IPS-20b (cell line): ENCODE results near the gene EPB41L2.

Experiments used
- H3K27ac ChIP-seq: one replicate; pipeline ENCODE4 v1.5.1; 2013; ENCODE audit warnings: low read length
- H3K27me3 ChIP-seq: 2 replicates; pipeline ENCODE4 v1.6.1; 2013; ENCODE audit warnings: mild to moderate bottlenecking, low read length, inconsistent platforms; ENCODE audit not compliant: insufficient read depth
- H3K36me3 ChIP-seq: 2 replicates; pipeline ENCODE4 v1.6.1; 2013; ENCODE audit warnings: low read depth, mild to moderate bottlenecking, inconsistent platforms, low read length, moderate library complexity; ENCODE audit not compliant: insufficient read depth
- H3K4me1 ChIP-seq: 2 replicates; pipeline ENCODE4 v1.6.1; 2013; ENCODE audit warnings: mild to moderate bottlenecking, control low read depth, inconsistent platforms, low read length, moderate library complexity; ENCODE audit not compliant: insufficient read depth
- H3K4me3 ChIP-seq: 2 replicates; pipeline ENCODE4 v1.5.1; 2013; ENCODE audit warnings: mild to moderate bottlenecking, low read length, inconsistent platforms
- H3K9ac ChIP-seq: 2 replicates; pipeline ENCODE4 v1.6.1; 2013; ENCODE audit warnings: low read depth, mild to moderate bottlenecking, inconsistent platforms, low read length, moderate library complexity
- H3K9me3 ChIP-seq: 2 replicates; pipeline ENCODE4 v1.6.1; 2013; ENCODE audit warnings: mild to moderate bottlenecking, low read depth, low read length, inconsistent platforms; ENCODE audit not compliant: insufficient read depth

The EPB41L2 gene

DNA sequence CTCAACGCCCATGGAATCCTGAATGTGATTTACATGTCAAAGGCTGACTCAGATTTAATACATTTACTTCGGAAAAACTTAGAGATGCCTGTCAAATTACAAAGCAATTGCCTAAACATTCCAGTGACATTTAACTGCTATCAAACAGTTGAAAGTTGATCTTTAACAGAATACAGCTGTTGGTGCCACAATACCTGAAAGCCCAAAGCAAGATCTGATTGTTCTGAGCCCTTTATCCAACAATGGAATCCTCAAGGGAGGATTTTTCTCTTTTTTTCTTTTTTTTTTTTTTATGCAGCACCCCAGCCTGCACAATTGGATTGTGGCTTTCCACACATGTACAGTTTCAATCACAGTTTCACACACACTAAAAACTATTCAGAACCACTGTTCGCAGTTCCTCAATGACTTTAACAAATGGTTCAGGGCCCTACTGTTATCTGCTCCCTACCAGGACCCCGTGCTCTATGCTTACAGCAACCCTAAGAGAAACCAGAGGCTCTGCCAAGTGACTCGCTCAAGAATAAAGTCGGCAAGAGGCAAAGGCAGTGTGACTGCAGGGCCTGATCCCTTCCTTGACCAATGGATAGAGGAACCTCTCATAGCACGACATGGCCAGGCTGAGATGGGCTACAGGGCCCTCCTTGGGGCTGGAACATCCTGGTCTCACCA, 33.3 kb downstream of the EPB41L2 start:
- Histone ChIP-seq H3K9me3 (no peaks in the 10 kb centered on the region), H3K27ac (peak overlapping the region; percentile 18), H3K4me3 (no peak overlapping the region), H3K36me3 (no peaks in the 10 kb centered on the region), H3K27me3 (no peaks in the 10 kb centered on the region), H3K9ac (no peak overlapping the region), H3K4me1 (0 out of 2 replicates have a peak, but pooled peaks cover 10% of the 10 kb centered on the region)

DNA sequence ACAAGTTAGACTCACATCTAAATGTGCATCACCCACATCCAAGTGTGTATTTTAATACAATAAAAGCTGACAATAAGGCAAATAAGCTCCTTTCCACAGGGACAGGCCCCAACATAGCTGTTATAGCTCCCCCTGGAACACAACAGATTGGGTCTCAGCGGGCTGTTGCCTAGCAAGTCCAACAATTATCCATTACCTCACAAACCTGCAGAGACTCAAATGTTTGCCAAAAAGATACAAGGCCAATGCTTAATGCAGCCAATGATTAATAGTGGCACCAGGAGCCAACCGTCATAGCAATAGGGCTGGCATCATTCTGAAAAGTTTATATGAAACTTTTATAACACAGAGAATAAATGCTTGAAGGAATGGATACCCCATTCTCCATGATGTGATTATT, 35.7 kb downstream of the EPB41L2 start:
- H3K27ac ChIP-seq: no peak overlapping the region
- H3K4me3 ChIP-seq: no peak overlapping the region
- H3K36me3 ChIP-seq: no peaks in the 10 kb centered on the region

DNA sequence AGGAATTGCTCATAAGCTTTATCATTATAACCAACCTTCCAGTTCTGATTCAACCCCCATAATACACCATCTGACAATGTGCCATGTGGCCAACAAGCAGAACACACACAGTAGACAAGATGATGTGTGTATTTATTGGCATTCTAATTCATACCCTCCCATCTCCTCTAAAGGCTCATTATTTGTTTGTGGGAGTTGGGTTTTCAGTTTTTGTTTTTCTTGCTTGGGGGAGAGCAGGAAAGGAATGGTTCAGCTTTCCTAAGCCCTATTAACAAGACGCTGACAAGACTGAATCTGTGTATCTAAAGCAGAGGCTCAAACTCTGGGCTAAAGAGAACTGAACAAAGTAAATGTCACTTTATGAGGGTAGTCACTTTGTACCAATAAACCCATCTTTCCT, 36.8 kb downstream of the EPB41L2 start:
- Histone ChIP-seq H3K27ac (no peak overlapping the region), H3K4me3 (no peak overlapping the region), H3K9me3 (peaks cover 5% of the 10 kb centered on the region), H3K4me1 (0 out of 2 replicates have a peak, but pooled peaks cover 10% of the 10 kb centered on the region), H3K9ac (no peak overlapping the region), H3K36me3 (no peaks in the 10 kb centered on the region), H3K27me3 (no peaks in the 10 kb centered on the region)

More for the DNA sequence above, 35.7 kb downstream of the EPB41L2 start:
- H3K9ac ChIP-seq: no peak overlapping the region
- 0 out of 2 replicates have a peak, but pooled peaks cover 10% of the 10 kb centered on the region for H3K4me1 ChIP-seq
- H3K27me3 ChIP-seq: no peaks in the 10 kb centered on the region
- peaks cover under 1% of the 10 kb centered on the region for H3K9me3 ChIP-seq

DNA sequence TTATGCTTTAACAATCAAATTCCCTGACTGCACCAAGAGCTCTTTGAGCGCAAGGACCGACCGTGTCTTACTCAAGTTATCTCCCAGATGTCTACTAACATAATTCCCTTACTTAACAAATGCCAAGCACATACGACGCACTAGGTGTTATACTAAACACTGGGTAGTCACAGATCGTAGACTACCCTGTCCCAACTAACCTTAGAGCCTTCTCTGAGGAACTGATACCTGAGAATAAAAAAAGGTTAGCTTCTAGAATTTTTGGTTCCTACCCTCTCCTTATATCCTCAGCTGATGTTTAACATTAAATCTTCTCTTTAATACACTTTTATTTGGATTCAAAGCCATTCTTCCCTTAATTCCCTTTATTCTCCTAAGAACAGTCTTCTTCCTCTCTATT, 38.5 kb downstream of the EPB41L2 start:
- H3K9ac ChIP-seq: no peak overlapping the region
- H3K4me1 ChIP-seq: 0 out of 2 replicates have a peak, but pooled peaks cover 2% of the 10 kb centered on the region
- H3K27me3 ChIP-seq: no peaks in the 10 kb centered on the region
- peaks cover 5% of the 10 kb centered on the region for H3K9me3 ChIP-seq
- no peaks in the 10 kb centered on the region for H3K36me3 ChIP-seq
- H3K27ac ChIP-seq: no peak overlapping the region
- H3K4me3 ChIP-seq: no peak overlapping the region

DNA sequence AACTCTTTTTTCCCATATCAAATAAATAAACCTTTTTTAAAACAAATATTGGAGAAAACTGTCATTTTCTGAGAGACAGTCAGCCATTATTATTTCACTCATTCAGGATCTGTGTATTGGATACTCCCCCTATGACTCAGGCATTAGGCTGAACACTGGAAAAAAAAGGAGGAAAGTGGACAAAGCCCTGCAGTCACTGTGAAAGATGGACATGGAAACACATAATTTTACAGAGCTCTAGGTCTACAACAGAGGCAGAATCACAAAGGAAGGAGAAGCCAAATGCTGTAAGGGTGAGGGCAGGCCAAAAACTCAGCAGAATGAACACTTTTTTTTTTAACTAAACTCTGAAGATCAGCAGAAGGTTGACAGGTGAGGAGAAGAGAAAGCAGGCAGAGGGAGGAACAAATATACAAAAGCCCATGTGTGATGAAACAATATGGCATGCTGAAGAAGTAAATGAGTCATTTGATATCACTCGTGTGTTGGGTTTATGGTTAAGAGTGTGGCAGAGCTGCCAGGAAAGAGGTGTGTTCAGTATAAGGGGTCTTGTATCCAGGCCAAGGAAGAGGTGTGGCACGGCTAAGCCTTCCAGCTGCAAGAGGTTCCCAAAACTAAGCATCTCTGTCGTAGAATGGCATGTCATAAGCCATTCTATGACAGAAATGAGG, 39.1 kb downstream of the EPB41L2 start:
- Histone ChIP-seq H3K9ac (no peak overlapping the region), H3K9me3 (peaks cover 5% of the 10 kb centered on the region), H3K4me1 (no peaks in the 10 kb centered on the region), H3K27ac (no peak overlapping the region), H3K27me3 (no peaks in the 10 kb centered on the region), H3K36me3 (no peaks in the 10 kb centered on the region), H3K4me3 (no peak overlapping the region)

DNA sequence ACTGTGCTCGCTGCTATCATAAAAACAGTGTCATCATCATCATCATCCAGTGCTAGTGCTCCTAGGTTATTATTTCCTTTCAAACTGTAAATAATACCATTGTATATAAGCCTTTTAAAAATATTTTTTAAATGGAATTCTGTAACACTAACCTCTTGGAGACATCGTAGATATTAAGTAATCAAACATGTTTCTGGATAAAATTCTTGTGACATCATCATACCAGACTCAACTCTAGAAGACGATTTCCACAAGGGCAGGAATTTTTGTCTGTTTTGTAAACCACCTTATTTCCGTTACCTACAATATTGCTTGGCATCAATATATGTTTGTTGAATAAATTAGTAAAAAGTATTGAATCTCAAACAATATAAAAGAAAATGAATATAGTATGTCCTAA, 40.4 kb downstream of the EPB41L2 start:
- H3K4me1 ChIP-seq: no peaks in the 10 kb centered on the region
- H3K4me3 ChIP-seq: no peak overlapping the region
- no peak overlapping the region for H3K27ac ChIP-seq
- no peaks in the 10 kb centered on the region for H3K27me3 ChIP-seq
- peaks cover 5% of the 10 kb centered on the region for H3K9me3 ChIP-seq
- H3K36me3 ChIP-seq: no peaks in the 10 kb centered on the region
- no peak overlapping the region for H3K9ac ChIP-seq

DNA sequence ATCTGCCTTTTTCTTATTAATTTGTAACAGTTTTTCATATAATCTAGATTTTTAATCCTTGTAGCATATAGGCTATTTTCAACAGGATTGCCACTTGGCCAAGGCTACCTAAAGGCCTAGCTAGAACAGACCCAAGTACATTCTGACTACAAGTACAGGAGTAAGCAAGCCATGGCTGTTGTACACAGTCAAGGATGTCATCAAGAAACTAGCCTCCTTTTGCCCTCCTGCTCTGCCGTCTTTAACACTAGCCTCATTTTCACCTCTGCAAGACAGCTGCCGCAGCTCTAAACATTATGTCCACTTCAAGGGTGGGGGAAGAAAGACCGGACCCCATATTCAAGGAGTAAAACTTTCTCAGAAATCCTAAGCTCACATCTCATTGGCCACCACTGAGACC, 45.1 kb downstream of the EPB41L2 start:
- Histone ChIP-seq H3K9ac (no peak overlapping the region), H3K9me3 (peaks cover 5% of the 10 kb centered on the region), H3K27ac (no peak overlapping the region), H3K4me1 (peaks cover 12% of the 10 kb centered on the region; the same call in 1 of the 2 replicates), H3K27me3 (no peaks in the 10 kb centered on the region), H3K4me3 (no peak overlapping the region), H3K36me3 (no peaks in the 10 kb centered on the region)

DNA sequence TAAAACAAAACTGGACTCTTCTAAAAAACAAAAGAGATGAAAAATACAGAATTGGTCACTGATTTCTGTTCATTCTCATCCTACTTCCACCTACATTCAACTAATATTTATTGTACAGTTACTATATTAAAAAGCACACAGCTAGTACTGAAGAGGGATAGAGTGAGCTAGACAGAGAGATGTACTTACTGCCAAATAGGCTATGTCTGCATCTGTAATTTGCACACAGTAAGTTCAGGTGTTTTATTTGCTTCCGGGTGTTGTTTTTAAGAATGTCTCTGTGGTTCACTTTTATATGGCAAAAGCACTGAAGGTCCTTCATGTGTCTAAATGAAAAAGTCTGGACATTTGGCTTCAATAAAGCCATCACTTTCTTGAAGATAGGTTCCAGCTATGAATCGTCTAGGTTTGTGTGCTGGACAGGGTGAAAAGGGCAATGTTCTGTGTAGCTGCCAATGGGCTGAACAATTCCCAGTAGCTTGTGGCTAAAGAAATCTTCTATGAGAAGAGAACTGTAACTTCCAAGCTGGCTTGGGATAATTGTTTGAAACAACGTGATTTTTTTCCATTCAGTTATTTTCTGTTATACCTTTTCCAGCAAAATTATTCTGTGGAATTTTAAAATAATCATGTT, 47.3 kb downstream of the EPB41L2 start:
- H3K27me3 ChIP-seq: no peaks in the 10 kb centered on the region
- H3K4me3 ChIP-seq: no peak overlapping the region
- no peak overlapping the region for H3K9ac ChIP-seq
- no peaks in the 10 kb centered on the region for H3K9me3 ChIP-seq
- no peak overlapping the region for H3K27ac ChIP-seq
- H3K36me3 ChIP-seq: no peaks in the 10 kb centered on the region
- peaks cover 12% of the 10 kb centered on the region; the same call in 1 of the 2 replicates for H3K4me1 ChIP-seq

DNA sequence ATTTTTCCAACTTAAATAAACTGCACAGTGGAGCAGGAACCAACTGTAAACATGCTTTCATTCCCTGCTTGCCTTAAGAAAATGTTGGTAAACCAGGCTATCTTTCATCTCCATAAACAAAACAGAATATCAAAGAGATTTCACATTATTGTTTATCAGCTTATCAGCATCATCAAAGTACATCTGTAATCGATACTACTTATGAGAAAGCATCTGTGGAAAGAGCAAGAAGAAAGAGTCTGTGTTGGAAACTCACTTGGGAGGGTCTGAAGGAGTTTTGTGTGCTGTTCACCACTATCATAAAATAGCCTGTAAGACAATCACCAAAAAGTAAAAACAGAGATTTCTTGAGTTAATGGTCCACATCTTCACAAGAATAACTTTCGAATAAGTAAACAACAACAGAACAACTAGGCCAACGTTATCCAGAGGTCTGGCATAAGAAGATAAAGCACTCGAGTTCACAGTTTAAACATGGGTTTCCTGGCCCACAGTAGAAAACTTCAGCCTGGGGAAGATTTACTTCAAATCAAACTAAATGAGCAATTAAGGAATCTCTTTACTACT, 47.9 kb downstream of the EPB41L2 start:
- Histone ChIP-seq H3K27ac (no peak overlapping the region), H3K36me3 (no peaks in the 10 kb centered on the region), H3K4me1 (peaks cover 12% of the 10 kb centered on the region; the same call in 1 of the 2 replicates), H3K9me3 (no peaks in the 10 kb centered on the region; the same call in 1 of the 2 replicates), H3K4me3 (no peak overlapping the region), H3K9ac (no peak overlapping the region), H3K27me3 (no peaks in the 10 kb centered on the region)

DNA sequence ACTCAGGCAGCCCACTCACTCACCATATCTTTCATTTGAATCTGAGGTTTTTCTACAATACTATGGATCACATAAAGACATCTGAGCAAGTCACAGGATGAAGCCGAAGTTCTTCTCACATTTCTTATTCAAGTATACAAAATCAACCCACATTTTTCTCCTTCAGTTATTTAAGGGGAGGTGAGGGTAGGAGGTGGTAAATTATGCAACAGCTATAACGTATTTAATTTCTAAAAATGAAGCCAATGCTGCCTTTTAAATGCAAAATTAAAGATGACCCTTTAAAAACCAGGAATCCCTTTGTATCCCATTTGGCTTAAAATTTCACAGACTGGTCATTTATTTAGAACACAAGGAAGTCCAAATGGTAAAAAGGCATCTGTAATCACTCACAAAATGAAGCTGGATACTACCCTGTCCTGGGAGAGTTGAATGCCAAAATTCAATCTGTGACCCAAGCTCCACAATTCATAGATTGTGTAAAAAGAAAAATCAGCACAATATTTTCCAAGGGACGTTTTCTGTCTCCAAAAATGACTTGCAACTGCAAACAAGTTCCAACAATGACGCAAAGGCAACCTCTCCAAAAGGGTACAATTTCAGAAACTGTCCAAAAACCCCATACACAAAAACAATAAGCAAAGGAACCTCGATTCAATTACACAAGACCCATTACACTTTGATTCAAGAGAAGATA, 48.8 kb downstream of the EPB41L2 start:
- Histone ChIP-seq H3K27ac (no peak overlapping the region), H3K27me3 (no peaks in the 10 kb centered on the region), H3K36me3 (no peaks in the 10 kb centered on the region), H3K9ac (no peak overlapping the region), H3K4me3 (no peak overlapping the region), H3K9me3 (peaks cover 7% of the 10 kb centered on the region), H3K4me1 (peaks cover 12% of the 10 kb centered on the region; the same call in 1 of the 2 replicates)

DNA sequence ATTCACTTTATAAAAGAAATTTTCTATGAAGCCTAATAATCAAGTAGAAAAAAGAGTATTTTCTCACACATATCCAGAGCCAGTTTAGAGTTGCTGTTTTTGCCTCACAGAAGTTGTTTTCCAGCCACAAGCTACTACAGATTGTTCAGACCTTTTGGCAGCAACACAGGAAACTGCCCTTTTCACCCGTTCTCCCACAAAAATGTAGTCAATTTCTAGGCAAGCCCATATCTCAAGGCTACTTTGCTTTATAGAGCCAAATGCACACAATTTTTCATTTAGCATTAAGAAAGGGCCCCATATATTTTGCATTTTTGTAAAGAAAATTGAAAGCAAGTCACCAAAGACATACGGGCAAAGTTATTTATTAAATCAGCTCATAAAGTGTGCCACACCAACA, 49.5 kb downstream of the EPB41L2 start:
- no peaks in the 10 kb centered on the region for H3K27me3 ChIP-seq
- H3K9ac ChIP-seq: no peak overlapping the region
- H3K27ac ChIP-seq: no peak overlapping the region
- peaks cover 12% of the 10 kb centered on the region; the same call in 1 of the 2 replicates for H3K4me1 ChIP-seq
- peaks cover 14% of the 10 kb centered on the region for H3K9me3 ChIP-seq
- no peak overlapping the region for H3K4me3 ChIP-seq
- H3K36me3 ChIP-seq: peaks cover under 1% of the 10 kb centered on the region; the same call in 1 of the 2 replicates
